Measurements from ENCODE around the gene SAA4. TPM values are rescaled to one million over a fixed set of nuclear protein-coding genes. Genes with fewer than 3 reads are reported as not detected.

The SAA4 gene
- total and polyA plus RNA-seq, 9 of the 15 experiments (the other 6 are each of a cell fraction or from before 2014, with no cell fraction given): not detected

DNA sequence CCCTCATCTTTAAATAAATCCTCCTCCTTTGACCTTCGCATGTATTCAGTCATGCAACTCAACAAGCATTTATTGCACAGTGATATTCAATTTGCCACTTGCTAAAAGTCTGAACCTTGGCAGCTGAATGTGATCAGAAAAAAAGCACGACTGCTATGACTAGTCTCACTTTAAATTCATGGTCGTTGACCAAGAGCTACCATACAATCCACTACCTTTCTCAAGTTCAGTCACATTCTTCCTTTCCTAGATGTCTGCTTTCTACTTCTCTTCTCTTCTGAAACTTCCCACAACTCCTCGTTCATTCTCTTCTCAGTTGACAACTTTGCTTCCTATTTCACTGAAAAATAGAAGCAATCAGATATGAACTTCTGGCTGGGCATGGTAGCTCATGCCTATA is 27.4 kb upstream of the SAA4 start:
- in situ Hi-C loops (cut with MboI) (no loop called here), intact Hi-C loops (cut with micrococcal nuclease) (no loop called here)
- BruUV-seq (replicated peaks): no TSS peak
- no peak for TF ChIP-seq FOXJ2 (tag; IDR thresholded peaks at IDR 0.05)
- TF ChIP-seq ARID1B (IDR thresholded peaks at IDR 0.05): no peak
- TF ChIP-seq ZNF384 (IDR thresholded peaks at IDR 0.05; ENCODE audit: low read depth, low read length): no peak
- no peak for TF ChIP-seq RBFOX2 (IDR thresholded peaks at IDR 0.05; ENCODE audit: low read depth, low read length)
- no peak for TF ChIP-seq POU5F1 (IDR thresholded peaks at IDR 0.05; ENCODE audit: borderline replicate concordance, low read depth, low read length, partially characterized antibody)
- TF ChIP-seq RBM15 (IDR thresholded peaks at IDR 0.05; ENCODE audit: insufficient read depth, low read length): no peak
- no peak for TF ChIP-seq ZNF23 (CRISPR knock-in tag; IDR thresholded peaks at IDR 0.05)
- Histone ChIP-seq H3K9ac (ENCODE audit: insufficient read depth in 1 of 2, low read depth in 2 of 2, low read length in 2 of 2) (no peak overlapping the region), H3K36me3 (ENCODE audit: control insufficient read depth, insufficient read depth, low read length) (no peaks in the 10 kb centered on the region), H3K27me3 (ENCODE audit: control insufficient read depth in 2 of 2, insufficient read depth in 2 of 2, low read length in 2 of 2) (peaks cover 24 to 41% of the 10 kb centered on the region in 2 experiments; a peak in 4 of 5 replicates), H3K4me2 (ENCODE audit: insufficient read depth, low read length) (no peak overlapping the region), H4K20me1 (replicated peaks; ENCODE audit: control insufficient read depth, insufficient read depth, low read length) (0 out of 2 replicates have a peak, but pooled peaks cover 2% of the 10 kb centered on the region), H3K9me1 (ENCODE audit: control insufficient read depth, insufficient read depth, low read length) (no peaks in the 10 kb centered on the region), H3K9me3 (replicated peaks; ENCODE audit: control insufficient read depth, insufficient read depth, low read depth, low read length) (no peaks in the 10 kb centered on the region), H3K4me3 (no peak overlapping the region), H3K79me2 (ENCODE audit: control insufficient read depth, insufficient read depth, low read length) (no peaks in the 10 kb centered on the region), H2AFZ (ENCODE audit: low read depth, low read length) (no peak overlapping the region), H3K27ac (ENCODE audit: extremely low read depth, low read depth, low read length) (no peak overlapping the region), H3K4me1 (replicated peaks in 1 of 2; ENCODE audit: control insufficient read depth in 2 of 2, insufficient read depth in 2 of 2, low read length in 2 of 2) (no peaks in the 10 kb centered on the region)
- ChIA-PET CTCF (ENCODE audit: low intra/inter-chr PET ratio) (no interaction called here), POLR2A (interaction anchor here (0.6 to 1.3 kb wide), 3 partner anchors 14 to 186 kb away, joined by 3 read pairs; no protein-coding TSS in a partner anchor)
- DNase-seq (ENCODE audit: extremely low read depth in 1 of 4, low spot score in 3 of 4) (no peak), ATAC-seq (no peak), FAIRE-seq (no peak)
- 0% methylated on average over 4 of the region's 4 CpGs for WGBS (ENCODE audit: insufficient coverage, low coverage, missing lambda C conversion rate)

Measured in K562 (cell line).